ENCODE data around the gene HNMT.
A peak's percentile ranks its signal among the peaks of the same experiment; 100 is the strongest.

The HNMT gene

GRCh38 chr2:138012082-138012481 lies 47.8 kb downstream of the HNMT start:
- DNase-seq (ENCODE audit: low read depth, low spot score): no peak

GRCh38 chr2:138012968-138013367 lies 48.7 kb downstream of the HNMT start:
- no peak for DNase-seq (ENCODE audit: low read depth, low spot score)

- no peak for DNase-seq (ENCODE audit: low read depth, low spot score)
Measured at GRCh38 chr2:138013639-138014038, 49.4 kb downstream of the HNMT start.

GRCh38 chr2:138015494-138015893 lies 51.2 kb downstream of the HNMT start:
- DNase-seq (ENCODE audit: low read depth, low spot score): no peak

GRCh38 chr2:138016351-138017087 lies 52.2 kb downstream of the HNMT start:
- no peak for DNase-seq (ENCODE audit: low read depth, low spot score)

- DNase-seq (ENCODE audit: low read depth, low spot score): no peak
Measured at GRCh38 chr2:138017824-138018223, 53.6 kb downstream of the HNMT start.

GRCh38 chr2:138018866-138019688 lies 54.8 kb downstream of the HNMT start:
- no peak for DNase-seq (ENCODE audit: low read depth, low spot score)

GRCh38 chr2:138020432-138020831 lies 56.2 kb downstream of the HNMT start:
- DNase-seq (ENCODE audit: low read depth, low spot score): no peak

- no peak for DNase-seq (ENCODE audit: low read depth, low spot score)
Measured at GRCh38 chr2:138021154-138021553, 56.9 kb downstream of the HNMT start.

- DNase-seq (ENCODE audit: low read depth, low spot score): no peak
Measured at GRCh38 chr2:138023298-138023697, 59.0 kb downstream of the HNMT start.

- no peak for DNase-seq (ENCODE audit: low read depth, low spot score)
Measured at GRCh38 chr2:138023976-138024375, 59.7 kb downstream of the HNMT start.

- no peak for DNase-seq (ENCODE audit: low read depth, low spot score)
Measured at GRCh38 chr2:138026111-138027020, 62.1 kb downstream of the HNMT start.

- DNase-seq (ENCODE audit: low read depth, low spot score): no peak
Measured at GRCh38 chr2:138028538-138028937, 64.3 kb downstream of the HNMT start.

- peak; percentile 80 for DNase-seq (ENCODE audit: low read depth, low spot score)
Measured at GRCh38 chr2:138029276-138029675, 65.0 kb downstream of the HNMT start.

GRCh38 chr2:138030459-138030858 lies 66.2 kb downstream of the HNMT start:
- DNase-seq (ENCODE audit: low read depth, low spot score): peak; percentile 75

- DNase-seq (ENCODE audit: low read depth, low spot score): no peak
Measured at GRCh38 chr2:138032334-138032733, 68.1 kb downstream of the HNMT start.

GRCh38 chr2:138034536-138034935 lies 70.3 kb downstream of the HNMT start:
- DNase-seq (ENCODE audit: low read depth, low spot score): no peak

- no peak for DNase-seq (ENCODE audit: low read depth, low spot score)
Measured at GRCh38 chr2:138035608-138036217, 71.4 kb downstream of the HNMT start.

- DNase-seq (ENCODE audit: low read depth, low spot score): no peak
Measured at GRCh38 chr2:138036522-138036921, 72.2 kb downstream of the HNMT start.

- no peak for DNase-seq (ENCODE audit: low read depth, low spot score)
Measured at GRCh38 chr2:138037090-138037489, 72.8 kb downstream of the HNMT start.

- no peak for DNase-seq (ENCODE audit: low read depth, low spot score)
Measured at GRCh38 chr2:138040616-138041015, 76.3 kb downstream of the HNMT start.

- DNase-seq (ENCODE audit: low read depth, low spot score): no peak
Measured at GRCh38 chr2:138042311-138042710, 78.0 kb downstream of the HNMT start.

Measured in astrocyte of the hippocampus (primary cell).